Erythroblast (primary cell): ENCODE measurements around the gene PITPNM2.

Experiments
- GATA1 ChIP-seq: IDR thresholded peaks from 2 replicates; pipeline ENCODE4 v1.6.1; 2011; ENCODE audit warnings: low read depth, mild to moderate bottlenecking, control low read depth, low read length, moderate library complexity
- POLR2A ChIP-seq: IDR thresholded peaks from 2 replicates; pipeline ENCODE4 v1.6.1; 2011; ENCODE audit warnings: mild to moderate bottlenecking, low read length

DNA sequence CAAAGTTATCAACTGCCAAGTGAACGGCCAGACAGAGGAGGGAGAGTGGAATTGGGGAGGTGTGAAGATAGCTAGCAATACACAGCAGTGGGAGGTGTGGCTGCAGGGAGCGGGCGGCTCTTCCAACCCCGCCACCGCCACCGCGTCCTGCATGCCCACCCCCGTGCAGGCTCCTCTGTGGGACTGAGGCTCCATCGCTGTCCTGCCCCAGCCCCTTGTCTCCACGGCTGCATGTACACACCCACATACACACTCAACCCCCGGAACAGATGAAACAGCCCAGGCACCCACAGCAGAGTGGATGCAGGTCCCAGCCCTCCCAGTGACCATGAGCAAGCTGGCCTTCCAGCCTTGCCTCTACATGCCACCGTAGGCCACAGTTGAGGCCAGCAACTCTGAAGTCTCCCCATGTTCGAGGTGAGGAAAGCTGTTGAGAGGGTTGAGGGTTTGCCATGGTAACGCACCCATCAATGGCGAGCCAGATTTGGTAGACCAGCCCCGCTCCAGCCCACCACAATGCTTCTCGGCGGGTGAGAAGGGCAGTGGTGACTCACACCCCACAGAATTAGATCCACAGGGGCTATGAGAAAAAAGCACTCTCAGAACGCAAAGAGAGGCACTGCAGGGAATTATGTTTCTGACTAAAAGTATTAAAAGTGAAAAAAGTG, 39.3 kb downstream of the PITPNM2 start:
- no peak for TF ChIP-seq POLR2A
- no peak for TF ChIP-seq GATA1
